ENCODE measurements around the gene TNFAIP6.

DNA sequence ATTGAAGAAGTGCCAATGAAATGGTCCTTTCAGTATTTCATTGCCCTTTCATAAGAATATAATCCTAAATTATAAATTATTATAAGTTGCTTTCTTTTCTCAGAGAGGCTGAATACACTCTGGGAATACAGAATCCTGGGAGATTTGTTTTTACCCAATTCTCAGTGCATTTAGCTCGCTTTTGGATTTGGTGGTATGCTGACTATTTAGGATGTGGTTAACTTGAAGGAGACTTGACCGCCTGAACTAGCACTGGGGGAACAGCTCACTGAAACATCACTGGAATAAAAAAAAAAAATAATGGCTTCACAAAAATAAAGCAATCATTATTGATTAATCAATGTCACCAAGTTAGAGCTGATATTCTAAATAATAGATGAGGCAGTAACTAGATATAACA, 10.2 kb downstream of the TNFAIP6 start:
- TF ChIP-seq, protein P1, sequence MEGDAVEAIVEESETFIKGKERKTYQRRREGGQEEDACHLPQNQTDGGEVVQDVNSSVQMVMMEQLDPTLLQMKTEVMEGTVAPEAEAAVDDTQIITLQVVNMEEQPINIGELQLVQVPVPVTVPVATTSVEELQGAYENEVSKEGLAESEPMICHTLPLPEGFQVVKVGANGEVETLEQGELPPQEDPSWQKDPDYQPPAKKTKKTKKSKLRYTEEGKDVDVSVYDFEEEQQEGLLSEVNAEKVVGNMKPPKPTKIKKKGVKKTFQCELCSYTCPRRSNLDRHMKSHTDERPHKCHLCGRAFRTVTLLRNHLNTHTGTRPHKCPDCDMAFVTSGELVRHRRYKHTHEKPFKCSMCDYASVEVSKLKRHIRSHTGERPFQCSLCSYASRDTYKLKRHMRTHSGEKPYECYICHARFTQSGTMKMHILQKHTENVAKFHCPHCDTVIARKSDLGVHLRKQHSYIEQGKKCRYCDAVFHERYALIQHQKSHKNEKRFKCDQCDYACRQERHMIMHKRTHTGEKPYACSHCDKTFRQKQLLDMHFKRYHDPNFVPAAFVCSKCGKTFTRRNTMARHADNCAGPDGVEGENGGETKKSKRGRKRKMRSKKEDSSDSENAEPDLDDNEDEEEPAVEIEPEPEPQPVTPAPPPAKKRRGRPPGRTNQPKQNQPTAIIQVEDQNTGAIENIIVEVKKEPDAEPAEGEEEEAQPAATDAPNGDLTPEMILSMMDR (tag by site-specific recombination; IDR thresholded peaks at IDR 0.05): no peak
- no peak for TF ChIP-seq ZSCAN30 (tag by site-specific recombination; IDR thresholded peaks at IDR 0.05)
- no peak for TF ChIP-seq ZNF747 (tag by site-specific recombination; IDR thresholded peaks at IDR 0.05)
- TF ChIP-seq, protein P2, sequence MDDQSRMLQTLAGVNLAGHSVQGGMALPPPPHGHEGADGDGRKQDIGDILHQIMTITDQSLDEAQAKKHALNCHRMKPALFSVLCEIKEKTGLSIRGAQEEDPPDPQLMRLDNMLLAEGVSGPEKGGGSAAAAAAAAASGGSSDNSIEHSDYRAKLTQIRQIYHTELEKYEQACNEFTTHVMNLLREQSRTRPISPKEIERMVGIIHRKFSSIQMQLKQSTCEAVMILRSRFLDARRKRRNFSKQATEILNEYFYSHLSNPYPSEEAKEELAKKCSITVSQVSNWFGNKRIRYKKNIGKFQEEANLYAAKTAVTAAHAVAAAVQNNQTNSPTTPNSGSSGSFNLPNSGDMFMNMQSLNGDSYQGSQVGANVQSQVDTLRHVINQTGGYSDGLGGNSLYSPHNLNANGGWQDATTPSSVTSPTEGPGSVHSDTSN (CRISPR knock-in tag; IDR thresholded peaks at IDR 0.05): no peak
- TF ChIP-seq YY1 (tag by site-specific recombination; IDR thresholded peaks at IDR 0.05): no peak
- no peak for TF ChIP-seq ZNF785 (tag by site-specific recombination; IDR thresholded peaks at IDR 0.05)
